Measurements from ENCODE around the gene SAPCD1.

Gene SAPCD1

DNA sequence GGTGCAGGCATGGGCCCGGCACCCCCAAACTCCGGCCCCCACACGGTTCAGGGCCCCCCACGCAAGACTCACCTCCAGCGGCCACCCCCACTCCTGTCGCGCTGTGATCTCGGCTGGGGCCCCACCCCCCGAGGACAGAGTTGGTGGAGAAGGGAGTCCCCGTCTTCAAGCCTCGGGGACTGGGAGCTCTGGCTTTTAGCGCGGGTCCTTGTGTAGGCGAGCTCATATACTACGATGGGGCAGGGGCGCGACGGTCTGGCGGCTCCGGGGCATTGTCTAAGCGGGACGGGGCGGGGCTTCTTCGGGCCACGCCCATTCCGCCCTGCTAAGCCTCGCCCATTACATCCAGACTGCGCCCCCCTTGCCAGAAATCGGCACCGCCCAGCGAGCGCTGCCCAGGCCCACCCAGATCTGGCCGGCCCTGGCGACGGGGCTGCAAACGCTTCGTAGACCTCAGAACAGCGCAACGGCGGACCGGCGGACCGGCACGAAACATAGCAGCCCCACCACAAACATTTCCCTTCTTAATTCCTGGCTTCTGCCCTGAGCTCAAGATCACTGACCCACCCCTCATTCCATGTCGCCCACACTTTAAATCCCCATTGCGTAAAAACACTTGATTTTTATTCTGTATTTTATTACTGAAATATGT, 32.4 kb upstream of the SAPCD1 start:
- DNase-seq = peak; percentile 69 to 88

DNA sequence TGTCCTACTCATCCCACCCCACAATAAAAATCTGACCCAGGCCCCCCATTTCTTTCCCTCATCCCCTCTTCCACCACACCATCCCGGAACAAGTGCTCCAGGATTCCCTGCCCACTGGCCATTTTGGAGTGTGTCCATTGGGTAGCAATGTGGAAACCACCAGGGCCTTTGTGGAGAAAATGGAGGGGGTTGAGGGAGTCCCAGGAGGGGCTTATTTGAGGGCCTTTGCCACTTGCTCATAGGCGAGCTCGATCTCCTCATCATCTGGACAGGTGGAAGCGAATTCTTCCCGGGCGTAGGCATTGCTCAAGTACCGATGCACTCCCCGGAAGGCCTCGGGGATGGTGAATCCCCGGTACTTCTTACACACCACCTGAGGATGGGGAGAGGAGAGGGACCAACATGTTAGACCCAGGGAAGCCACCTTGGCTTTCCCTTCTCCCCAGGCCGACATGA, 31.8 kb upstream of the SAPCD1 start:
- no peak for DNase-seq

DNA sequence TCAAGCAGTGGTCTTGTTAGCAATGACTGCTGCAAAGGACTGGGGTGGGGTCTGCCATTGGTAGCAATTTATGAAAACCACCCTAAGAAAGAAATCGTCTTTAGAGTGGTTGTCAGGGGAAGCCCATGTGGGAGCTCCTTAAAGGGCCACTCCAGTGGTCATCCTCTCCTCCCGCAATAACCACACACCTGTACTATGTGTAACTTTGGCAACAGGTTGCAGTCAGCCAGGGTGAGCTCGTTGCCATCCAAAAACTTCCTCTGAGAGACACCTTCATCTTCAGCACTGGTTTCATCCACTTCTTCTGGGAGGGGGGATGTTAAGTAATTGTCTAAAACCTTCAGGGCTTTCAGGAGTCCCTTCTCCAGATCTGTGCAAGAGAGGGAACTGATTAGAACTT, 30.4 kb upstream of the SAPCD1 start:
- no peak for DNase-seq

DNA sequence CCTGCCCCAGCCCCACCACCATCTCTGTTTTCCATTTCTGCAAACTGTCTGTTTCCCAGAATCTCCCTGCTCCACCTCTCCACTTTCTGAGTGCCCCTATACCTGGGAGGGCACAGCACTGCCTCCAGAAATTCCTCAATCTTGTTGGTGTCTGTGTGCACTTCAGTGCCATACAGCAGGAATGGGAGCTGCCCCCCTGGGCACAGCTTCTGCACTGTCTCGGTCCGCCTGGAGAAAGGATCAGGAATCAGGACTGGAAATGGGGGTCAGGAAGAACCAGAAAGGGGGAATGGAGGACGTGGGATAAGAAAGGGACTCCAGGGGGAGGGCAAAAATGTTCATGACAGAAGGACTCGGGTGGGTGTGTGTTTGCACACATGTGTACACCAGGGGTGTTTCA, 28.7 kb upstream of the SAPCD1 start:
- no peak for DNase-seq

DNA sequence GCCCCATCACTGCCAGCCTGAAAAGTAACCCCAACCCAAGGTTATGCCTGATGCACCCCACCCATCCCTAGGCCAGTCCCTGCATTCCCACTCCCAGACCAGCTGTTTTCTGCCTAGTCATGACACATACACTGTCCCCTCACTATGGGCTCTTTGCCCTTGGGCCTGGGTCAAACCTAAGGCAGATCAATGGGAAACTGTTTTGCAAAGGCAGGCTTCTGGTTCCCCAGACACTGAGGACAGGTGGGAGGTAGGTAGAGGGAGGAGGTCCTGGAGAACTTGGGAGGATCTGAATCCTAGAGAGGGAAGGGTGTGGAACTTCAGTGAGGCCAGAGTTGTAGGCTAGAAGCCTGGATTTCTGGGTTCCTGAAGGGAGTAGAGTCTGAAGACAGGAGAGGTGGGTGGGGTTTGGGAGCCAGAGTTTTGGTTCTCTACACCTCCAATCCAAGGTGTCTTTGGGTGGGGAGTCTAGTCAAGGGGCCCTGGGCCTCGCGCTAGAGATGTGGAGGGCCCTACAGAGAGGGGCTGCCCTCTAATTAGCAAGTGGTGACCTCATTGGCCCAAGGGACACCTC, 28.1 kb upstream of the SAPCD1 start:
- DNase-seq = no peak

DNA sequence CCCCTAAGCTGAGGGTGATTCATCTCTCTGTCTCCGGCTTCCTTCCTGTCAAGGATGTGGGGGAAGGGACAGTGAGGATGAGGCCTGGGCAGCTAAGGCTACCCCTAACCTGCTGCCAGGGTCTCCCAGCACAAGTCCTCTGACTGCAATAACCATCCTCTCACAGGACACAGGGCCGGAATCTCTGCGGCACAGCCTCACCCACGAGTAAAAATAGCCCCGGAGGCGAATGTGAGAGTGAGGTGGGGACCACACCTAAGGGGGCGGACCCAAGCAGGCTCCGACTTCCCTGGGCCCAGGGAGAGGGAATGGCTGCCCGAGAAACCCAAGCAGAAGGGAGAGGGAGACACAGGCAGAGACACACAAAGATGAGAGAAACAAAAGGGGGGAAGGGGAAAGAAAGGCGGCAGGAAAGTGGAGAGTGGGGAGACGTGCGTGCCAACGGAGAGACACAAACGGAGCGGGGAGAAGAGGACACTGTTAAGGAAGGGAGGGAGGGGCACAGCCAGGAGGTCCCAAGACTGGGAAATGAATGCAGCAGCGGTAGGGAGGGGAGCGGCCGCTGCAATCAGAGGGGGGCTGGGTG, 27.5 kb upstream of the SAPCD1 start:
- peak in 1 of 2 experiments; percentile 36 for DNase-seq

DNA sequence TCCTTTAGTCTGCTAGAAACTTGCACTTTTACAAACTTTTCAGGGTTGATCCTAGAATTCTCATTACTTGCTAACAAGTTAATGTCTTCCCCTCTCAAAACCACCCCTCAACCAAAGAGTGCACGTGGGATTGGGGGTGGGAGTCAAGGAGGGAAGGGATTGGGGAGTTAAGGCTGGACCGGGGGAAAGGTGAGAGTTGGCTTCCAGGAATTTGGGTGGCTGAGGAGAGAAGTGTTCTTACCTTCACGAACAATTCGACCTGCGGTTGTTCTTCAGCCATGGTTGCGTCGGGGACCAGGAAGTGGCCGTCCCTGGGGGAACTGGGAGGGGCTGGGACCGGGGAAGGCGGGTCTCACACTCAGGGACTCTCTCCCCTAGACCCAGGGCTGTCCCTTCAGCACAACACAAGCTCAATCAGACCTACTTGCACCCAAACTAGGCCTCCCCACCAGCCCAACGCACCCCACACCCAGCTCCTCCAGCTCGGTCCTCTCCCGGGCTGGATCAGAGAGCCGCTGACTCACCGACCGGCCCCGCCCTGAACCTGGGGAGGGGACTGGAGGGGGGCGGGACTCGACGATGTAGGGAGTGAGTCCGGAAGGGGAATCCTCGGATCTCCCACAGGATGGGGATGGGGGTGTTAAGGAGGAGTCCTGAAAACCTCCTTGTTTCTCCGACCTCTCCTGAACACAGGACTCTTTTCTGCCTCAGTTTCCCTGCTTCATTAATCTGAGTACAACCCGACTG, 26.3 kb upstream of the SAPCD1 start, which contains the start of gene CLIC1:
CLIC1 (minus strand) TSS at position 510 of the 747 bp plus-strand sequence; CDS start at position 280, 230 bp downstream.
- DNase-seq = peak; percentile 58 to 89

DNA sequence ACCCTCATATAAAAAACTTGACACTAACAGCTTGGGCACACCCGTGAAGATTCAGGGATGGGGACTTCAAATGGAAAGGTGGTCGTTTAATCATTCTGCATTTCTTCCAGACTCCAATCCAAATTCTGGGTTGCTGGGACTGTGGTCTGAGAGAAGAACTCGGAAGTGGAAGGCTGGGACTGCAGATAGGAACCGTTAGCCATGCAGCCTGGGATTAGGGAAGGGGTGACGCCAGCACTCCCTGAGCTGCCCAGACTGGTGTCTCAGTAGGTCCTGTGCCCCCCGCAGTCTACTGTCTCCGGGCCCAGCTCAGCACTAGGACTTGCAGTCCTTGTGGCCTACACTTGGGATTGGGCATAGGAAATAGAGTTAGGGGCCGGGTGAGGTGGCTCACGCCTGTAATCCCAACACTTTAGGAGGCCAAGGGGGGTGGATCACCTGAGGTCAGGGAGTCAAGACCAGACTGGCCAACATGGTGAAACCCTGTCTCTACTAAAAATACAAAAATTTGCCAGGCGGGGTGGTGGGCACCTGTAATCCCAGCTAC, 25.6 kb upstream of the SAPCD1 start:
- no peak for DNase-seq

DNA sequence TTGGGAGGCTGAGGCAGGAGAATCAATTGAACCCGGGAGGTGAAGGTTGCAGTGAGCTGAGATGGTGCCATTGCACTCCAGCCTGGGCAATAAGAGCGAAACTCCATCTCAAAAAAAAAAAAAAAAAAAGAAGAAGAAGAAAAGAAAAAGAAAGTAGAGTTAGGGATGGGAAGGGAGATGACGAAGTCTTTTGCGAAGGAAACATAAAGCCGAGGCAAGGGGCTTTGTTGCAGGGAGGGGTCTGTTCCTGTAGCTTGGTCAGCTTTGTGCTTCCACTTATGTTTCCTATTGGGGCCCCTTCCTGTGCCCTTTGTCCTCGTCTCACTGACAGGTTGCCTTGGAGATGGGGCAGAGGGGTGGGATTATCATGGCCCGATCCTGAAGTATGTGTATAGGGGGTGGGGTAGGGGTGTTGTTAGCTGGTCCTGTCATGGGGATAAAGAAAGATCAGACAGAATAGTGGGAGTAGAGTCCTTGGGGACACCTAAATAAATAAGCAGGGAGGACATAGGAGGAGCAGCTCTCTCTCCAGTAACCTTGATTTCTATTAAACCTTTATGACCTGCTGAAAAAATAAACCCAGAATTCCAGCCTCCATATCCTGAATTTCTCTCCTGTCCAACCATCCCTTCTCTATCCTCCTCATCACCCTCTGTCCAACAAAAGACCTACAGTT, 25.0 kb upstream of the SAPCD1 start:
- DNase-seq = peak; percentile 53 to 66

DNA sequence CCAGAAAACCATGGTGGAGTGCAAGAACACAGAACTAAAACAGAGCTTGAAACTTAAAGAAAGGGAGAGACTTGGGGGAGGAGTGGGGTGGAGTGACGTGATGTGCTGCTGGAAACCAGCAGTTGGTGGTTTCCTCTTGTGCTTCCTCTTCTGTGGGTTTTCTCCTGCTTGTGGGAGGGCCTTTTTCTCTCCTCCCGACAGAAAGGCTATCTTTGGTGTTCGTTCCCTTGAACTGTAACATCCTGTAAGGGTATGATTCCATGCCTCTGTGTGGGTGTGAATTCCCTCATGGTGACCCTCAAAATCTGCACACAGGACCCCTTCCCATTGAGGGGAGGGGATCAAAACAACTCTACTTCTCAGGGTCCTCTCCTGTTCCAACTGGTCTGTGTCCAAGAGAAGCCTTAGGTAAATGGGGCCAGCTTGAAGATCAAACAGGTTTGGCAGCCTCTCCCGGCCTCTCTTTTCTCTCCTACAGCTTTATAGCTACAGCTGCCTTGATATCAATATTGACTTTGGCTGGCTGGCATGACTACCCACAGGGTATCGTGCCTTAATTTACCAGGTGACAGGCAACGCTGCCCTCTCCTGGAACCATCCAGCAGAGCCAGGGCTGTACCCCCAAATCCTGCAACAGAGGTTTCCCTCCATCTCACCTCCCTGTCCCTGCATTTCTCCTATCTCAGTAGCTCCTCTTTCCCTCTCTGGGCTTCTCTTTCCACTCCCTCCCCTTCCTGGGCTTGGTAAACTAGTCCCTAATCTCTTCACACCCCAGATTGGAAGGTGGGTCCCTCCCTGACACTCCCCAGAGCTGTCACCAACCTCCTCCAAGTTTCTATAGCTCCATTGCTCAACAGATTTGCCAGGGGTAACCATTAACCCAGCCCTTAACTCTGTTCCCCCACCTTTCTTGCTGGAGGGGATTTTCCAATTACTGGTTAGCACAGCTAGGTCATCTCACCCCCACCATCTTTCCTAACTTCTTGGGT, 24.2 kb upstream of the SAPCD1 start:
- DNase-seq = peak; percentile 65 to 75

DNA sequence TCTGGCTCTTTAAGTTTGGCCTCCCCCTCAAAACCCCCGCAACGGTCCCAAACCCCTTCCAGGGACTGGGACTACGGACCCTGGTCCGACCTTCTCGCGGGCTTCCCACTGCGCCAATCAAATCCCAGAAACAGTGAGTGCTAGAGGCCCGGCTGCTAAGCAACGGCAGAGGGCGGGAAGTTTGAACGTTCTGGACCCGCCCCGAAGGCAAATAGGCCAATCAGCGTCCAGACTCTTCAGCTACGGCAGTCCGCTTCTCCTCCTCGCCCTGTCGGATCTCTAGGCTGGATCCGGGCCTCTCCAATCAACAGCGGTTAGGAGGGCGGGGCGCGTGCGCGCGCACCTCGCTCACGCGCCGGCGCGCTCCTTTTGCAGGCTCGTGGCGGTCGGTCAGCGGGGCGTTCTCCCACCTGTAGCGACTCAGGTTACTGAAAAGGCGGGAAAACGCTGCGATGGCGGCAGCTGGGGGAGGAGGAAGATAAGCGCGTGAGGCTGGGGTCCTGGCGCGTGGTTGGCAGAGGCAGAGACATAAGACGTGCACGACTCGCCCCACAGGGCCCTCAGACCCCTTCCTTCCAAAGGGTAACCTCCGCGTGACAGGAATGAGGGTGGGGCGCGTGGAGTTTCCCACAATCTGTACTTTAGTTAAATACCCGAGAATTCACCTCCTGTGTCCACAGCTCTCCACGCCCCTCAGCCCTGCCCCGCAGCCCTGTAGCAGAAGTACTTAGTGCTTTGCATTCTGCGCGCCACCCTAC, 22.6 kb upstream of the SAPCD1 start, which contains the start of gene MSH5:
MSH5 (plus strand) TSS at position 367 of the 758 bp plus-strand sequence. CDS start 462 bp downstream, outside the sequence.
- DNase-seq = peak; percentile 97 to 99

DNA sequence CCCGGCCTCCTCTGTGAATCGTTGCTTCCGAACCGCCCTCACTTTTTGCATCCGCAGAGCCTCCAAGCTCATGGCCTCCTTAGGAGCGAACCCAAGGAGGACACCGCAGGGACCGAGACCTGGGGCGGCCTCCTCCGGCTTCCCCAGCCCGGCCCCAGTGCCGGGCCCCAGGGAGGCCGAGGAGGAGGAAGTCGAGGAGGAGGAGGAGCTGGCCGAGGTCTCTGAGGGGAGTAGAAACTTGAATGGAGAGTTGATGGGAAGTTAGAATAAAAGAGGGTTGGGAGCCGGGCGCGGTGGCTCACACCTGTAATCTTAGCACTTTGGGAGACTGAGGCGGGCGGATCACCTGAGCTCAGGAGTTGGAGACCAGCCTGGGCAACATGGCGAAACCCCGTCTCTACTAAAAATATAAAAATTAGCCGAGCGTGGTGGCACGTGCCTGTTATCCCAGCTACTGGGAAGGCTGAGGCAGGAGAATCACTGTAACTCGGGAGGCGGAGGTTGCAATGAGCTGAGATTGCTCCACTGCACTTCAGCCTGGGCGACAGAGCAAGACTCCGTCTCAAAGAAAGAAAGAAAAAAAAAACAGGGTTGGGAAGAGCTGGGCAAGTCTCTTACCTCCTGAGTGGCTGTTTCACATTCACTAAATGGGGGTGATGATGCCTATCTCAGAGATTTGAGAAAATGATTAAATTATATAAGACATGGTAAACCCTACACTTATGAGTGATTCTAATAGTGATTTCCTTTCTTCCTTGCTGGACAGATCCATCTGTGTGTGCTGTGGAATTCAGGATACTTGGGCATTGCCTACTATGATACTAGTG, 21.8 kb upstream of the SAPCD1 start:
- no peak for DNase-seq

DNA sequence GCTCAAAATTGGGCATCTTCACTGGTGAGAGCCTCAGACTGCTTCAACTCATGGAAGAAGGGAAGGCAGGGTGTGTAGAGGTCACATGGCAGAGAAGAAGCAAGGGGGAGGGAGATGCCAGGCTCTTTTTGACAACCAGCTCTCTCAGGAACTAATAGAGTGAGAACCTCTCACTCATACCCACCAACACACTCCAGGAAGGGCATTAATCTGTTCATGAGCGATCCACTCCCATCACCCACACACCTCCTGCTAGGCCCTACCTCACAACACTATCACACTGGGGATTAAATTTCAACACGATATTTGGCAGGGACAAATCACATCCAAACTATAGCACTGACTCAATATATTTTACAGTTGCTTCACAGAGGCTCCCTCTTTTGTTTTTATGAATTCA, 20.6 kb upstream of the SAPCD1 start:
- no peak for DNase-seq

DNA sequence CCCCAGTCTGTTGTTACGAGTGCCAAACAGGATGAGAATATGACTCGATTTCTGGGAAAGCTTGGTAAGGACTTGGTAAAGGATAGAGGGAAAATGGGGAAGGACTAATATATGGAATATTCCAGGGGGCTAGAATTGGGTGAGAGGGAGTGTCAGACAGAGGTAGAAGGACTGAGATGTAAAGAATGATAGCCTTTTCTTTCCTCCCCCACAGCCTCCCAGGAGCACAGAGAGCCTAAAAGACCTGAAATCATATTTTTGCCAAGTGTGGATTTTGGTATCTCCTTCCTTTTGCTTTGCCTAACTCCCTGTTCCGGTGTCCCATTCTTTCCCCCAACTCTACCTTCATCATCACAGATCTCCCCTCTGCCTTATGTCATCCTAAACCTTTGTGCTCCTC, 19.6 kb upstream of the SAPCD1 start:
- no peak for DNase-seq

DNA sequence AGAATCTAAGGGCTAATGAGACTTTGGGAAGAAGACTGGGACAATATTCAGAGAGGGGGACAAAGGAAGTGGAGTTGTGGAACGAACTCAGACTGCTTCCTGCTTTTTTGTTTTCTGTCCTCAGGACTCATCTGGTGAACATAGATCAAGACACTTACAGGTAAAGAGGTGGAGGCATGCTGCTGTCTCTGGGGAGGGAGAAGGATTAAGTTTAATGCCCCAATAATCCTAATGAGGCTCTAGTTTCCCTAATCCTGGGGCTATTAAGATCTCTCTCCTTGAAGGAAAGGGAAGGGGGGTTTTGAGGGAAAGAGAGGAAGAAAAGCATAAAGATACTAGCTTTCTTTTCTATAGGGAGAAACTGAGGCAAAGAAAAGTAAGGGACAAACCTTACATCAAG, 18.0 kb upstream of the SAPCD1 start:
- no peak for DNase-seq

DNA sequence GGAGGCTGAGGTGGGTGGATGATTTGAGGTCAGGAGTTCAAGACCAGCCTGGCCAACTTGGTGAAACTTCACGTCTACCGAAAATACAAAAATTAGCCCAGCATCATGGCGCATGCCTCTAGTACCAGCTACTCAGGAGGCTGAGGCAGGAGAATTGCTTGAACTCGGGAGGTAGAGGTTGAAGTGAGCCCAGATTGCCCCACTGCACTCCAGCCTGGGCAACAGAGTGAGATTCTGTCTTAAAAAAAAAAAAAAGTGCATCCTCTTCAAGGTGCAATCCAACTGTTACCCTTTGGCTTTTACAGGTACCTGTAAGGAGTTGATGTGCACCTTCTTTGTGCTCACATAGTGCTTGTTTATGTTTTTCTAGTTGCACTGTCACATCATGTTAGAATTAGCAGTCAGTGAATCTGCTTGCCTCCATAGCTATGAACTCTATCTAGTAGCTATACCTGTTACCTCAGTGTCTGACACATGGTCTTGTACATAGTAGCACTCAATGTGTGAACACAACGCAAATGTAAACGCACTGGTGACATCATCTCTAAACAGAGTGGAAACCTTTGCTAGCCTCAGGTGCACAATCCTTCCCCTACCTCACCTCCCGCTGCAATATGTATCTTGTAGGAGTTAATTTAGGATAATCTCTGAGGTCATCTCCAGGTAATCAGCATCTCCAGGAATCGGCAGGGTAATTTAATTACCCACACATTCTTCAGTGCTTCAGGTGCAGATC, 13.0 kb upstream of the SAPCD1 start:
- DNase-seq = no peak

DNA sequence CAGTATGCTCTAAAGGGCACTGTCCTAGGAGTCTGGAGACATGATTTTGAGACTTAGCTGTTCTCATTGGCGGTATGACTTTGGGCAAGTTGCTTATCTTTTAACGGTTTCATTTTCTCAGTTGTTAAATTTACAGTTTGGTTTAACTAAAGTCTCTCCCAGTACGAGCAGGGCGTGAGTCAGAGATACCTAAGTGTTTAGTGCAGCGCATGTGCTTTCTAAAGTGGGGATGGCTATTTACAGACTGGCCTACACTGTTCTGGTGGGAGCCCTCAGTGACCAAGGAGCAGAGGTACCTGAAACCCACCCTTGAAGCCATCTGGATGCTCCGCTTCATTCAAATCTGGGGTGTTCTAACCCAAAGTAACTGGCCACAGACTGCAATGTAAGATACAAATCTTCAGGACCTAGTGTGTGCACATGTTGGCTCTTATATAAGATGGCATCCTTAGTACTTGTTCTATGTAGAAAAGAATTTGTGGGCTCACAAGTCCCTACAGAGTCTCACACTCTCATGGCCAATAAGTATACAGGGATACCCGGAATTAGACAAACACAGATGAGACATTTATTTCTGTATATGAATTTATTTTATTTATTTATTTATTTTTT, 11.9 kb upstream of the SAPCD1 start:
- DNase-seq = no peak

DNA sequence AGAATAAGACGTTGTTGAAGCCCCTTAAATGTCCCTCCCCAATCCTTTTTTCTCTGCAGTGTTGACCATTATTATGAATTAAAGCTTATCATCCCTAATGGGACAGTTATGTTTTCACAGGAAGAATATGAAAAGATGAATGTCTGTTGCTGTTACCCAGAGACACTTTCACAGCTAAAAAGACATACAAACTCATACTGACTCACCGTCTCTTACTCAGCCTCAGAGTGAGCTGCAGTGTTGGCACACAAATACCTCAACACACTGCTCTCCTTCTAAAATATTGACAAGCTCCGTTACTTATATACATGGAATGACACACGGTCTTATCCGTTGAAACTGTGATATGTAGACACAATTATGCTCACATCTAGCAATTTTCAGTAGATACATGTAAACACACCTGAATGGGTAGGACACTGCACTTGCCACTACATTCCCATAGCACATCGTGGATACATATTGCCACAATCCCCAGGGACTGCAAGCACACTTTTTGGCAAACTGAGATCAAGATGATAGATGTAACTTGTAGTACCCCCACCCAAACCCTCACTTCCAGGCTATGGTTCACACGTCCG, 9.6 kb upstream of the SAPCD1 start:
- no peak for DNase-seq

All from NCI-H526 (cell line).